ENCODE results near the gene KRT74. TPM values are rescaled to one million over a fixed set of nuclear protein-coding genes. Genes with fewer than 3 reads are reported as not detected.

KRT74 gene
- total RNA-seq, 1 experiment from 2014 or later = not detected

DNA sequence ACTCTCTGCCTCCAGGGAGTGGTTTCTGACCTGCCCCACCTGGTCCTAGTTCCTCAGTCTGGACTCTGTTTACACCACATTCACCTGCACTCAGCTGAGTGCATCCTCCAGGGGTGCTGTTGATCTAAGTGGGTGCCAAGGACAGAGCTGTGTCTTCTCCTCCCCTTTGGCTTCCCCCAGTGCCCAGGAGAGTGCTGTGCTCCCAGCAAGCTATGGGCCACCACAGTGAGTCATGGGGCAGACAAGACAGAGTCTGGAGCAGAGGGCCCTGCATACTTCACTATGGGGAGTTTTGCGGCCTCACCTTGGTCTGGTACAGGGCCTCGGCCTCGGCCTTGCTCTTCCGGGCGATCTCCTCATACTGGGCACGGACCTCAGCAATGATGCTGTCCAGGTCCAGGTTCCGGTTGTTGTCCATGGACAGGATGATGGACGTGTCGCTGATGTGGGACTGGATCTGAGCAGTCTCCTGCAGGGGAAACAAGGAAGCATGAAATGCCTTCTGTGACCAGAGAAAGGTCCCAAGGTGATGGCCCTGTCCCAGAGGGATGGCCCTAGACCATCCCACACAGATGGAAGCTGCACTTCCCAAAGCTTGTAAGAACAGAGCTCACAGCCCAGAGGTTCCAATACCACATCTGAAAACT is 39.9 kb upstream of the KRT74 start:
- Histone ChIP-seq H3K4me3 (ENCODE audit: low read depth, low read length) (no peak overlapping the region), H3K36me3 (ENCODE audit: control insufficient read depth, insufficient read depth, low read length) (no peaks in the 10 kb centered on the region), H3K27me3 (replicated peaks; ENCODE audit: control insufficient read depth, insufficient read depth, low read length) (no peaks in the 10 kb centered on the region; the same call in 1 of the 2 replicates), H3K9me3 (no peaks in the 10 kb centered on the region), H3K4me1 (no peaks in the 10 kb centered on the region)
- no peaks in the 10 kb centered on the region for H3K4me1 Mint-ChIP-seq (ENCODE audit: low read depth, unreplicated experiment)
- ChIA-PET POLR2A (no interaction called here), CTCF (no interaction called here)
- H3K27ac Mint-ChIP-seq (ENCODE audit: unreplicated experiment) = no peak overlapping the region
- TF ChIP-seq, protein P1, sequence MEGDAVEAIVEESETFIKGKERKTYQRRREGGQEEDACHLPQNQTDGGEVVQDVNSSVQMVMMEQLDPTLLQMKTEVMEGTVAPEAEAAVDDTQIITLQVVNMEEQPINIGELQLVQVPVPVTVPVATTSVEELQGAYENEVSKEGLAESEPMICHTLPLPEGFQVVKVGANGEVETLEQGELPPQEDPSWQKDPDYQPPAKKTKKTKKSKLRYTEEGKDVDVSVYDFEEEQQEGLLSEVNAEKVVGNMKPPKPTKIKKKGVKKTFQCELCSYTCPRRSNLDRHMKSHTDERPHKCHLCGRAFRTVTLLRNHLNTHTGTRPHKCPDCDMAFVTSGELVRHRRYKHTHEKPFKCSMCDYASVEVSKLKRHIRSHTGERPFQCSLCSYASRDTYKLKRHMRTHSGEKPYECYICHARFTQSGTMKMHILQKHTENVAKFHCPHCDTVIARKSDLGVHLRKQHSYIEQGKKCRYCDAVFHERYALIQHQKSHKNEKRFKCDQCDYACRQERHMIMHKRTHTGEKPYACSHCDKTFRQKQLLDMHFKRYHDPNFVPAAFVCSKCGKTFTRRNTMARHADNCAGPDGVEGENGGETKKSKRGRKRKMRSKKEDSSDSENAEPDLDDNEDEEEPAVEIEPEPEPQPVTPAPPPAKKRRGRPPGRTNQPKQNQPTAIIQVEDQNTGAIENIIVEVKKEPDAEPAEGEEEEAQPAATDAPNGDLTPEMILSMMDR (IDR thresholded peaks at IDR 0.05; ENCODE audit: insufficient read depth in 1 of 2, low read depth in 1 of 2, low read length in 1 of 2, severe bottlenecking in 1 of 2, unreplicated experiment in 1 of 2) = no peak
- no peaks in the 10 kb centered on the region for H3K9me3 Mint-ChIP-seq (ENCODE audit: unreplicated experiment)
- H3K4me3 Mint-ChIP-seq (ENCODE audit: unreplicated experiment) = no peak overlapping the region
- H3K36me3 Mint-ChIP-seq (ENCODE audit: insufficient read depth, unreplicated experiment) = no peaks in the 10 kb centered on the region
- DNase-seq = no peak
- intact Hi-C loops (cut with micrococcal nuclease; ENCODE audit: unreplicated experiment) = no loop called here
- BruUV-seq (replicated peaks) = no TSS peak
- peaks cover 19% of the 10 kb centered on the region for H3K27me3 Mint-ChIP-seq (ENCODE audit: insufficient read depth, unreplicated experiment)

GRCh38 chr12:52612431-52613383 is 39.1 kb upstream of the KRT74 start:
- Mint-ChIP-seq H3K9me3 (ENCODE audit: unreplicated experiment) (no peaks in the 10 kb centered on the region), H3K27ac (ENCODE audit: unreplicated experiment) (no peak overlapping the region), H3K36me3 (ENCODE audit: insufficient read depth, unreplicated experiment) (no peaks in the 10 kb centered on the region), H3K4me1 (ENCODE audit: low read depth, unreplicated experiment) (no peaks in the 10 kb centered on the region), H3K27me3 (ENCODE audit: insufficient read depth, unreplicated experiment) (peaks cover 22% of the 10 kb centered on the region), H3K4me3 (ENCODE audit: unreplicated experiment) (no peak overlapping the region)
- no peaks in the 10 kb centered on the region for H3K4me1 ChIP-seq
- DNase-seq = no peak
- ChIA-PET POLR2A (no interaction called here), CTCF (no interaction called here)
- H3K9me3 ChIP-seq = no peaks in the 10 kb centered on the region
- TF ChIP-seq, protein P1 (IDR thresholded peaks at IDR 0.05; ENCODE audit: insufficient read depth in 1 of 2, low read depth in 1 of 2, low read length in 1 of 2, severe bottlenecking in 1 of 2, unreplicated experiment in 1 of 2) = no peak
- intact Hi-C loops (cut with micrococcal nuclease; ENCODE audit: unreplicated experiment) = no loop called here
- no peak overlapping the region for H3K4me3 ChIP-seq (ENCODE audit: low read depth, low read length)
- H3K36me3 ChIP-seq (ENCODE audit: control insufficient read depth, insufficient read depth, low read length) = no peaks in the 10 kb centered on the region
- no TSS peak for BruUV-seq (replicated peaks)
- no peaks in the 10 kb centered on the region; the same call in 1 of the 2 replicates for H3K27me3 ChIP-seq (replicated peaks; ENCODE audit: control insufficient read depth, insufficient read depth, low read length)

DNA sequence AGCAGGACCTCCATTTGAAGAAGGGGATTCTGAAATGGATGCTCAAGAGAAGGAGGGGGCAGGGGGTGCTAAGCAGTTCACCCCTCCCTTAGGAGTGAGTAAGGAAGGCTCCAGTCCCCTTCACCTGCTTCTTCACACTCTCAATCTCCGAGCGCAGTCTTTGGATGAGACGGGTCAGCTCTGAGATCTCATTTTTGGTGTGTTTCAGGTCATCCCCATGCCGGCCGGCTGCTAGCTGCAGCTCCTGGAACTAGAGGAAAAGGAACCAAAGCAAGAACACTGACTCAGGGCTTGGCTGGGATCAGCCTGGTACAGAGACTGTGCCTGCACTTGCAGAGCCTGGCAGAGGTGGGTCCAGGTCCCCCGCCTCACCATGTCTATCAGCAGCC is 37.4 kb upstream of the KRT74 start:
- no peaks in the 10 kb centered on the region; the same call in 1 of the 2 replicates for H3K27me3 ChIP-seq (replicated peaks; ENCODE audit: control insufficient read depth, insufficient read depth, low read length)
- H3K27me3 Mint-ChIP-seq (ENCODE audit: insufficient read depth, unreplicated experiment) = peaks cover 18% of the 10 kb centered on the region
- no peak overlapping the region for H3K4me3 Mint-ChIP-seq (ENCODE audit: unreplicated experiment)
- no peaks in the 10 kb centered on the region for H3K9me3 ChIP-seq
- TF ChIP-seq, protein P1 (IDR thresholded peaks at IDR 0.05; ENCODE audit: insufficient read depth in 1 of 2, low read depth in 1 of 2, low read length in 1 of 2, severe bottlenecking in 1 of 2, unreplicated experiment in 1 of 2) = no peak
- no peaks in the 10 kb centered on the region for H3K4me1 Mint-ChIP-seq (ENCODE audit: low read depth, unreplicated experiment)
- peaks cover under 1% of the 10 kb centered on the region for H3K36me3 Mint-ChIP-seq (ENCODE audit: insufficient read depth, unreplicated experiment)
- no peak overlapping the region for H3K4me3 ChIP-seq (ENCODE audit: low read depth, low read length)
- ChIA-PET CTCF (interaction anchor here (0.9 kb wide), 1 partner anchor 97 kb away, joined by 3 read pairs; no protein-coding TSS in a partner anchor), POLR2A (no interaction called here)
- no peak overlapping the region for H3K27ac Mint-ChIP-seq (ENCODE audit: unreplicated experiment)
- H3K4me1 ChIP-seq = no peaks in the 10 kb centered on the region
- no peak for DNase-seq
- BruUV-seq (replicated peaks) = no TSS peak
- intact Hi-C loops (cut with micrococcal nuclease; ENCODE audit: unreplicated experiment) = no loop called here
- H3K9me3 Mint-ChIP-seq (ENCODE audit: unreplicated experiment) = no peaks in the 10 kb centered on the region
- H3K36me3 ChIP-seq (ENCODE audit: control insufficient read depth, insufficient read depth, low read length) = no peaks in the 10 kb centered on the region

Data from Caco-2 (cell line).